Spleen (tissue), 7 donors: Measurements from ENCODE around the gene KDM5B.

Experiments
- POLR2A ChIP-seq, 3 donors: fragments of 450-650 bp; IDR thresholded peaks; one replicate each; pipeline ENCODE4 v1.5.1; 2017; ENCODE audit warnings: antibody characterized with exemption in 3 of 3, mild to moderate bottlenecking in 1 of 3
- POLR2AphosphoS5 ChIP-seq, 3 donors: sonication (generic); formaldehyde crosslinking; IDR thresholded peaks; one replicate each; pipeline ENCODE4 v1.5.1; 2017; ENCODE audit warnings: antibody characterized with exemption in 3 of 3
- TF ChIP-seq, protein P1 (sequence below), 11 experiments: fragments of 200-600 bp in 7 of 11; fragments of 450-650 bp in 4 of 11; sonication (generic) in 4 of 11; IDR thresholded peaks in 8 of 11; conservative IDR thresholded peaks in 3 of 11; 1 replicate in 7 of 11; 2 replicates in 4 of 11; pipeline versions ENCODE4 v1.4.0 to v1.8.0; 2016 to 2021; ENCODE audit warnings: antibody characterized with exemption in 11 of 11, inconsistent platforms in 4 of 11, mild to moderate bottlenecking in 1 of 11
- donor health status: DM: no; HTN: no; CAD: no; lungs with moderate emphysema.
- donor health status: DM: no; HTN: no; CAD: no.
- donor health status: DM: no; HTN: no; CAD: no.

DNA sequence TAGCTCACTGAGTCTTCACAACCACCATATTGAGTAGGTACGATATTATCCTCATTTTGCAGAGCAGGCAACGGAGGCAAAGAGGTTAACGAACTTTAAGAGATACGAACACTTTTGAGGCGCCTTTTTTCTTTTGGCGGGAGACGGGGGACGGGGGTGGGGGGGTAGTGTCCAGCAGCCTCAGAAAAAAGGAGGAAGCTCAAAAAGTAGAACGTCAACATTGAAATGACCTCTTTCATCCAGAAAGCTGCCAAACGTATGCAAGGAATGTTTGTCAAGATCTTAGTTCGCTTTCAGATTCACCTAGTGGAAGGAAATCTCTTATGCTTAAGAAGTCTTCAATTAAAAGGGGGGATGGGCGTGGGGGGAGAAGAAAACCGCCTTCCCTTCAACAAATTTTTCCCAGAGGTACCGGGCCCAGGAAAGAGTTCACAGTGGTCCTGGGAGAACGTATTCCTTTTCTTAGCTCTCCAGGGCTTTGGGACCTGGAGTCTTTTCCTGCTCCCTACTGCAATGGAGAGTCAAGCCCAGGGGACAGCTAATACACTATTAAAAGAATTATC, 1.5 kb upstream of the KDM5B start:
- TF ChIP-seq, protein P1, sequence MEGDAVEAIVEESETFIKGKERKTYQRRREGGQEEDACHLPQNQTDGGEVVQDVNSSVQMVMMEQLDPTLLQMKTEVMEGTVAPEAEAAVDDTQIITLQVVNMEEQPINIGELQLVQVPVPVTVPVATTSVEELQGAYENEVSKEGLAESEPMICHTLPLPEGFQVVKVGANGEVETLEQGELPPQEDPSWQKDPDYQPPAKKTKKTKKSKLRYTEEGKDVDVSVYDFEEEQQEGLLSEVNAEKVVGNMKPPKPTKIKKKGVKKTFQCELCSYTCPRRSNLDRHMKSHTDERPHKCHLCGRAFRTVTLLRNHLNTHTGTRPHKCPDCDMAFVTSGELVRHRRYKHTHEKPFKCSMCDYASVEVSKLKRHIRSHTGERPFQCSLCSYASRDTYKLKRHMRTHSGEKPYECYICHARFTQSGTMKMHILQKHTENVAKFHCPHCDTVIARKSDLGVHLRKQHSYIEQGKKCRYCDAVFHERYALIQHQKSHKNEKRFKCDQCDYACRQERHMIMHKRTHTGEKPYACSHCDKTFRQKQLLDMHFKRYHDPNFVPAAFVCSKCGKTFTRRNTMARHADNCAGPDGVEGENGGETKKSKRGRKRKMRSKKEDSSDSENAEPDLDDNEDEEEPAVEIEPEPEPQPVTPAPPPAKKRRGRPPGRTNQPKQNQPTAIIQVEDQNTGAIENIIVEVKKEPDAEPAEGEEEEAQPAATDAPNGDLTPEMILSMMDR (IDR thresholded peaks at IDR 0.05 in 8 of 11, conservative IDR thresholded peaks at IDR 0.05 in 3 of 11), result no peak
- TF ChIP-seq POLR2A (IDR thresholded peaks at IDR 0.05) (no peak), POLR2AphosphoS5 (IDR thresholded peaks at IDR 0.05) (no peak)
